ENCODE measurements around the gene SEMA4D. TPM values are rescaled to one million over a fixed set of nuclear protein-coding genes. Genes with fewer than 3 reads are reported as not detected.

Gene SEMA4D
- total RNA-seq, 1 donor from 2014 or later = 46.2 TPM

DNA sequence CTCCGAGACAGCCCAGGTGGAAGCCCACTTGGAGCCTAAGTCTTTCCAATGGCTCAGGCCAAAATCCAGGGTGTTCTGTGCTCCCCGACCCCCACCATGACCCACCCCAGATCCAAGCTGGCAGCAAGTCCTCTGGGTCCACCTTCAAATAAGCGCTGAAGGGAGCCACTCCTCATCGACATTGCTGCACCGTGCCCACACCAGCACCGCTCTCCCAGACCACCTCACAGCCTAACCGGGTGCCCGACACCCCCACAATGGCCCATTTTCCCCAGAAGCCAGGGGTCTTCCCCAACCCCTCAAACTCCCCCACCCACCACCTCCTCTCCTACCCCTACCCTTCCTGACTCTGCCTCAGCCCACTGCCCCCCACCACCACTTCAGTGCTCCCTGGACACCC lies 50.5 kb downstream of the SEMA4D start:
- DNase-seq = no peak
- no peak overlapping the region for H3K4me3 ChIP-seq
- no peak for ATAC-seq
- no peaks in the 10 kb centered on the region for H3K4me1 ChIP-seq
- intact Hi-C loops (cut with DNase I) = no loop called here
- no peaks in the 10 kb centered on the region for H3K27me3 ChIP-seq
- H3K36me3 ChIP-seq = no peaks in the 10 kb centered on the region
- TF ChIP-seq, protein P1, sequence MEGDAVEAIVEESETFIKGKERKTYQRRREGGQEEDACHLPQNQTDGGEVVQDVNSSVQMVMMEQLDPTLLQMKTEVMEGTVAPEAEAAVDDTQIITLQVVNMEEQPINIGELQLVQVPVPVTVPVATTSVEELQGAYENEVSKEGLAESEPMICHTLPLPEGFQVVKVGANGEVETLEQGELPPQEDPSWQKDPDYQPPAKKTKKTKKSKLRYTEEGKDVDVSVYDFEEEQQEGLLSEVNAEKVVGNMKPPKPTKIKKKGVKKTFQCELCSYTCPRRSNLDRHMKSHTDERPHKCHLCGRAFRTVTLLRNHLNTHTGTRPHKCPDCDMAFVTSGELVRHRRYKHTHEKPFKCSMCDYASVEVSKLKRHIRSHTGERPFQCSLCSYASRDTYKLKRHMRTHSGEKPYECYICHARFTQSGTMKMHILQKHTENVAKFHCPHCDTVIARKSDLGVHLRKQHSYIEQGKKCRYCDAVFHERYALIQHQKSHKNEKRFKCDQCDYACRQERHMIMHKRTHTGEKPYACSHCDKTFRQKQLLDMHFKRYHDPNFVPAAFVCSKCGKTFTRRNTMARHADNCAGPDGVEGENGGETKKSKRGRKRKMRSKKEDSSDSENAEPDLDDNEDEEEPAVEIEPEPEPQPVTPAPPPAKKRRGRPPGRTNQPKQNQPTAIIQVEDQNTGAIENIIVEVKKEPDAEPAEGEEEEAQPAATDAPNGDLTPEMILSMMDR (IDR thresholded peaks at IDR 0.05) = no peak
- H3K27ac ChIP-seq = no peak overlapping the region
- no peaks in the 10 kb centered on the region for H3K9me3 ChIP-seq

DNA sequence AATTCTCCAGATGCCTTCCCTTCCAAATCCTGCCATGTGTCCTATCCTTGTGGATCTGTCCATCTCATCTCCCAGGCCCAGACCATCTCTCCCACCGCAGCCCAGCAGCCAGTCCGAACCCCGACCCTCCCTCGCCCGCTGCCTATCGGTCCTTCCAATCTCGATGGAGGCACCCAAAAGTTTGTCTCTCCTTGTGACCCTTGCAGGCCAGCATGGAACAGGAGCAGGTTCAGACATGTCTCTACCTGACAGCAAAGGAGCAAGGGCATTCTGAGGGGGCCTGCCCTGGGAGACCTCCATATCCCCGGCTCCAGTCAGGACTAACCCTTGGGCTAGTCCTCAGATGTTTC lies 51.0 kb downstream of the SEMA4D start:
- no peaks in the 10 kb centered on the region for H3K36me3 ChIP-seq
- TF ChIP-seq, protein P1 (IDR thresholded peaks at IDR 0.05) = no peak
- intact Hi-C loops (cut with DNase I) = no loop called here
- no peak overlapping the region for H3K27ac ChIP-seq
- no peaks in the 10 kb centered on the region for H3K27me3 ChIP-seq
- ATAC-seq (no peak), DNase-seq (no peak)
- no peaks in the 10 kb centered on the region for H3K9me3 ChIP-seq
- no peak overlapping the region for H3K4me3 ChIP-seq
- H3K4me1 ChIP-seq = peaks cover 3% of the 10 kb centered on the region

DNA sequence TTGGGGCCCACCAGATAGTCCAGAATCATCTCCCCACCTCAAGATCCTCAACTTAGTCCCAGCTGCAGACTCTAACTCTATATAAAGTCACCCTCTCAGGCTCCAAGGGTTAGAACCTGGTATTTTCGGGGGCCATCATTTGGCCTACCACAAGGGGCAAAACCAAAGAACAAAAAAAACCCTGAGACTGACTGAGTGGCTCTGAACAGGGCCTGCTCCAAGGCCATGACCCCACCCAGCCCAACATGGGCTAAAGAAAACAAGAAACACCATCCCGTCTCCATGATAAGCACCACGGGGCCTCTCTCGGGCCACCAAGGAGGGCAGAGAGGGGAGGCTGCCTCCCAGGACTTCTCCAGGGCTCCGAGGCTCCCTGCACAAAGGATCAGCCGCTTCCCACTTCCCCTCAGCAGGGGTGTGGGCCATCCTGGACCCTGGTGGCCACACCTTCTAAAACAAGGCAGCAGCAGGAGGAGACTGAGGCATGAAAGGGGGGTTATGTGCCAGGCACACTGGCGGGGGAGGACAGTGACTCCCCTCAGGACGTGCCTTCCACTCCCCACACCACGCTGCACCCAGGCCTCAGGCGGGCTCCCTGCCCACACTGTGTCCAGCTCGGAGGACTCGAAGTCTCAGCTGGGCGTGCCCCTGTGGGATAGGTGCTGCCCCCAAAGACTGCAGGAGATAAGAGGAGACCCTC lies 51.5 kb downstream of the SEMA4D start:
- H3K27me3 ChIP-seq = no peaks in the 10 kb centered on the region
- intact Hi-C loops (cut with DNase I) = no loop called here
- no peaks in the 10 kb centered on the region for H3K9me3 ChIP-seq
- no peak overlapping the region for H3K27ac ChIP-seq
- TF ChIP-seq, protein P1 (IDR thresholded peaks at IDR 0.05) = no peak
- DNase-seq (no peak), ATAC-seq (no peak)
- H3K4me1 ChIP-seq = peaks cover 8% of the 10 kb centered on the region
- H3K36me3 ChIP-seq = no peaks in the 10 kb centered on the region
- no peak overlapping the region for H3K4me3 ChIP-seq

DNA sequence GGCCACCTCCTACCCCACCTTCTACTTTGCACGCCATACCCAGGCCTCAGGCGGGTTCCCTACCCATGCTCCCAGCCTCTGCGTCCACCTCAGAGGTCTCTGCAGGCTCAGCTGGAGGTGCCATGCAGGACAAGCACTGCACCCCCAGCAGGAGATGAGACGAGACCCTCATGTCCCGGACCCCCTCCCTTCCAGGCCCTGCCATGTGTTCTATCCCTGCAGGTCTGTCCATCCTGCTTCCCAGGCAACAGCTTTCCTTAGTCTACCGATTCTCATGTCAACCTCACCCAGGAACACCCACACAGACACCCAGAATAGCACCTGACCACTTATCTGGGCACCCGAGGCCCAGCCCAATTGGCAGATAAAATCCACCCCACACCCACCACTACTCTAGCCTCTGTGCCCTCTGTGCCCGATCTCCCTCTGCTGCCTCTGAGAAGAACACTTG lies 52.1 kb downstream of the SEMA4D start:
- Histone ChIP-seq H3K27me3 (no peaks in the 10 kb centered on the region), H3K4me1 (peaks cover 14% of the 10 kb centered on the region), H3K27ac (no peak overlapping the region), H3K9me3 (no peaks in the 10 kb centered on the region), H3K36me3 (no peaks in the 10 kb centered on the region), H3K4me3 (no peak overlapping the region)
- intact Hi-C loops (cut with DNase I) = no loop called here
- TF ChIP-seq, protein P1 (IDR thresholded peaks at IDR 0.05) = no peak
- no peak for ATAC-seq
- no peak for DNase-seq

DNA sequence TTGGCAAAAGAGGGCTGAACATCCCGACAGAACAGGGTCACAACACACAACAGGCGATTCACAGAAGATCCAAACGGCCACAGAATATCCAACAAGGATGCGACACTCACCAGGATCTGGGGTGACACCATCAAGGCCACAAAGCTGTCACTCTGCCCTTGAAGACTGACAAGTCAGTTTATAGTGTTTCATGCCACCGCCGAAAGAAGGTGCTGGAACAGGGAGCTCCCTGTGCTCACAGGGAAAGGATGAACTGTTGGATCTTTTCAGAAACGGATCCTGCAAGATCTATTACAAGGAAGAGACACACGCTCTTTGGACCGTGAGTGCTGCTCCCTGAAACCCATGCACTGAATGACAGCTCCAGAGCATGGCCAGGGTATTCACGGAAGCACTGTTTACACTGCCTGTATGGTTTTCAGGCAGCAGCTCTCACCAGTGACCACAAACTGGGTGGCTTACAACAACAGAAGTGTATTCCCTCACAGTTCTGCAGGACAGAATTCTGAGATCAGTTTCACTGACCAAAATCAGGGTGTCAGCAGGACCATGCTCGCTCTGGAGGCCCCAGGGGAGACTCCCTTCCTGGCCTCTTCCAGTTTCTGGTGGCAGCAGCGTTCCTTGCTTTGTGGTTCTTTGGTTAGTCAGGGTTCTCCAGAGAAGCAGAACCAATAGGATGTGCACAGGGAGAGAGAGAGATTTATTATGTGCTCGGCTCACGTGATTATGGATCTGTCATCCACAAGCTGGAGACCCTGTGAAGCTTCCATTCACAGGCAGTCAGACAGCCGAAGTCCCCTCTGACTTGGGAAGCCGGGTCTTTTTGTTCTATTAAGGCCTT lies 52.8 kb downstream of the SEMA4D start:
- no peaks in the 10 kb centered on the region for H3K36me3 ChIP-seq
- no peak for ATAC-seq
- no peak for DNase-seq
- intact Hi-C loops (cut with DNase I) = no loop called here
- H3K27me3 ChIP-seq = no peaks in the 10 kb centered on the region
- TF ChIP-seq, protein P1 (IDR thresholded peaks at IDR 0.05) = no peak
- no peak overlapping the region for H3K4me3 ChIP-seq
- no peak overlapping the region for H3K27ac ChIP-seq
- H3K4me1 ChIP-seq = peaks cover 21% of the 10 kb centered on the region
- no peaks in the 10 kb centered on the region for H3K9me3 ChIP-seq
